Neural progenitor cell (in vitro differentiated cells): Measurements from ENCODE around the gene MMD.

Experiments
- CTCF ChIP-seq: fragments of 200-600 bp; sonication (generic); IDR thresholded peaks from 2 replicates; pipeline ENCODE4 v1.5.1; 2017; ENCODE audit warnings: antibody characterized with exemption, mild to moderate bottlenecking
- EZH2 ChIP-seq: fragments of 200-600 bp; sonication (generic); IDR thresholded peaks from 2 replicates; pipeline ENCODE4 v1.6.1; 2017; ENCODE audit warnings: antibody characterized with exemption, mild to moderate bottlenecking, moderate library complexity

GRCh38 chr17:55386796-55387332 lies 34.8 kb downstream of the MMD start:
- TF ChIP-seq CTCF (no peak), EZH2 (no peak)
